H9 (cell line): ENCODE measurements around the gene COG6. TPM values are rescaled to one million over a fixed set of nuclear protein-coding genes. Genes with fewer than 3 reads are reported as not detected.

Source experiments
- DNase-seq: peaks from one replicate; pipeline ENCODE4 v3.0.0-alpha.2; 2017
- H2AFZ ChIP-seq: one replicate; pipeline ENCODE4 v1.6.1; 2013; ENCODE audit warnings: mild to moderate bottlenecking, low read length, control low read depth, moderate library complexity
- H2AK5ac ChIP-seq: 2 replicates; pipeline ENCODE4 v1.6.1; 2013; ENCODE audit warnings: low read length, control low read depth, mixed read lengths; ENCODE audit not compliant: insufficient read length
- H2BK120ac ChIP-seq: one replicate; pipeline ENCODE4 v1.6.1; 2013; ENCODE audit warnings: low read depth, mild to moderate bottlenecking, low read length, control low read depth, inconsistent platforms; ENCODE audit not compliant: poor library complexity, severe bottlenecking
- H2BK12ac ChIP-seq: 2 replicates; pipeline ENCODE4 v1.6.1; 2013; ENCODE audit warnings: low read length, control low read depth, mixed read lengths, low read depth; ENCODE audit not compliant: insufficient read length
- H2BK15ac ChIP-seq: 2 replicates; pipeline ENCODE4 v1.6.1; 2013; ENCODE audit warnings: low read depth, low read length, control low read depth
- H2BK20ac ChIP-seq: one replicate; pipeline ENCODE4 v1.6.1; 2013; ENCODE audit warnings: low read depth, mild to moderate bottlenecking, low read length, control low read depth, inconsistent platforms; ENCODE audit not compliant: poor library complexity, severe bottlenecking
- H2BK5ac ChIP-seq: 2 replicates; pipeline ENCODE4 v1.6.1; 2013; ENCODE audit warnings: low read length, control low read depth, mixed read lengths; ENCODE audit not compliant: insufficient read length
- H3K14ac ChIP-seq: 2 replicates; pipeline ENCODE4 v1.6.1; 2013; ENCODE audit warnings: low read length, control low read depth; ENCODE audit not compliant: insufficient read depth
- H3K18ac ChIP-seq: 2 replicates; pipeline ENCODE4 v1.6.1; 2013; ENCODE audit warnings: low read depth, mild to moderate bottlenecking, mixed read lengths, low read length, control low read depth; ENCODE audit not compliant: insufficient read length
- H3K23ac ChIP-seq: 2 replicates; pipeline ENCODE4 v1.6.1; 2013; ENCODE audit warnings: low read length, control low read depth, mixed read lengths, low read depth; ENCODE audit not compliant: insufficient read length
- H3K23me2 ChIP-seq: 2 replicates; pipeline ENCODE4 v1.6.1; 2013; ENCODE audit warnings: low read depth, mild to moderate bottlenecking, mixed read lengths, low read length, control low read depth; ENCODE audit not compliant: insufficient read length, poor library complexity, severe bottlenecking
- H3K27ac ChIP-seq: 2 replicates; pipeline ENCODE4 v1.5.1; 2013; ENCODE audit warnings: low read length, control low read depth, mixed read lengths, low read depth; ENCODE audit not compliant: insufficient read length
- H3K27me3 ChIP-seq: 2 replicates; pipeline ENCODE4 v1.6.1; 2013; ENCODE audit warnings: low read length, control low read depth, inconsistent platforms; ENCODE audit not compliant: insufficient read depth
- H3K4ac ChIP-seq: 2 replicates; pipeline ENCODE4 v1.6.1; 2013; ENCODE audit warnings: low read depth, mild to moderate bottlenecking, control low read depth, inconsistent platforms, low read length, moderate library complexity
- H3K4me1 ChIP-seq: 2 replicates; pipeline ENCODE4 v1.6.1; 2013; ENCODE audit warnings: low read length, control low read depth, inconsistent platforms; ENCODE audit not compliant: insufficient read depth
- H3K4me2 ChIP-seq: 2 replicates; pipeline ENCODE4 v1.6.1; 2013; ENCODE audit warnings: low read length, control low read depth, mixed read lengths; ENCODE audit not compliant: insufficient read length, insufficient read depth
- H3K56ac ChIP-seq: 2 replicates; pipeline ENCODE4 v1.6.1; 2013; ENCODE audit warnings: low read depth, mild to moderate bottlenecking, mixed read lengths, low read length, control low read depth; ENCODE audit not compliant: insufficient read length
- H3K79me1 ChIP-seq: 2 replicates; pipeline ENCODE4 v1.6.1; 2013; ENCODE audit warnings: low read depth, mild to moderate bottlenecking, moderate library complexity, low read length, control low read depth, inconsistent platforms; ENCODE audit not compliant: insufficient read depth, poor library complexity, severe bottlenecking
- H3K79me2 ChIP-seq: 2 replicates; pipeline ENCODE4 v1.6.1; 2013; ENCODE audit warnings: low read length, control low read depth, inconsistent platforms; ENCODE audit not compliant: insufficient read depth
- H3K9ac ChIP-seq: 2 replicates; pipeline ENCODE4 v1.6.1; 2013; ENCODE audit warnings: low read length, control low read depth, mixed read lengths; ENCODE audit not compliant: insufficient read length; ENCODE audit errors: extremely low read depth
- H3K9me3 ChIP-seq: one replicate; pipeline ENCODE4 v1.6.1; 2013; ENCODE audit warnings: low read depth, low read length, inconsistent platforms; ENCODE audit not compliant: control insufficient read depth
- H3T11ph ChIP-seq: one replicate; pipeline ENCODE4 v1.6.1; 2013; ENCODE audit warnings: mild to moderate bottlenecking, low read length, control low read depth, inconsistent platforms
- H4K20me1 ChIP-seq: one replicate; pipeline ENCODE4 v1.6.1; 2013; ENCODE audit not compliant: control insufficient read depth, insufficient read length, insufficient read depth
- H4K5ac ChIP-seq: 2 replicates; pipeline ENCODE4 v1.6.1; 2013; ENCODE audit warnings: low read depth, mild to moderate bottlenecking, mixed read lengths, low read length, control low read depth; ENCODE audit not compliant: insufficient read length
- H4K8ac ChIP-seq: replicated peaks from 2 replicates; pipeline ENCODE4 v1.6.1; 2013; ENCODE audit warnings: low read length, control low read depth, mixed read lengths, low read depth; ENCODE audit not compliant: insufficient read length
- H4K91ac ChIP-seq: 2 replicates; pipeline ENCODE4 v1.6.1; 2013; ENCODE audit warnings: low read depth, mild to moderate bottlenecking, moderate library complexity, mixed read lengths, low read length, control low read depth; ENCODE audit not compliant: insufficient read length
- H3K27ac Mint-ChIP-seq, 3 experiments: 2 replicates in 2 of 3; 3 replicates in 1 of 3; pipeline ENCODE4 v1.8.0; 2020 to 2021; ENCODE audit warnings: mixed read lengths in 3 of 3, mild to moderate bottlenecking in 1 of 3, moderate library complexity in 1 of 3
- H3K27me3 Mint-ChIP-seq: 2 replicates; pipeline ENCODE4 v1.8.0; 2021; ENCODE audit warnings: low read depth, mild to moderate bottlenecking, moderate library complexity, mixed read lengths
- H3K36me3 Mint-ChIP-seq, 3 experiments: 2 replicates in 2 of 3; 3 replicates in 1 of 3; pipeline ENCODE4 v1.8.0; 2020 to 2021; ENCODE audit warnings: low read depth in 3 of 3, mixed read lengths in 3 of 3; ENCODE audit not compliant: insufficient read depth in 1 of 3
- H3K4me1 Mint-ChIP-seq, 2 experiments: 2 replicates each; pipeline ENCODE4 v1.8.0; 2020; ENCODE audit warnings: mixed read lengths in 2 of 2
- H3K4me3 Mint-ChIP-seq, 2 experiments: 2 replicates in 1 of 2; 3 replicates in 1 of 2; pipeline ENCODE4 v1.8.0; 2020 to 2021; ENCODE audit warnings: mild to moderate bottlenecking in 2 of 2, mixed read lengths in 2 of 2, moderate library complexity in 1 of 2
- H3K9me3 Mint-ChIP-seq, 2 experiments: 2 replicates in 1 of 2; 3 replicates in 1 of 2; pipeline ENCODE4 v1.8.0; 2020; ENCODE audit warnings: mild to moderate bottlenecking in 2 of 2, mixed read lengths in 2 of 2, moderate library complexity in 1 of 2
- total RNA-seq: library from RNA; stranded (reverse); gene quantifications from 2 replicates; pipeline ENCODE4 v1.2.1, GENCODE V29; 2021
- TF ChIP-seq, protein P1 (sequence below): fragments of 200-600 bp; sonication (generic); conservative IDR thresholded peaks from 3 replicates; pipeline ENCODE4 v1.8.0; 2021; ENCODE audit warnings: antibody characterized with exemption, mild to moderate bottlenecking

COG6 gene
- total RNA-seq, 1 experiment from 2014 or later = 23.7 TPM

- Histone ChIP-seq H3K27me3 (no peaks in the 10 kb centered on the region), H2BK5ac (no peak overlapping the region), H2BK15ac (no peak overlapping the region), H3K9me3 (no peaks in the 10 kb centered on the region), H2AFZ (no peak overlapping the region), H4K8ac (no peak overlapping the region), H3K4ac (no peak overlapping the region), H3K79me1 (no peaks in the 10 kb centered on the region), H4K91ac (no peak overlapping the region), H3K4me2 (no peak overlapping the region), H2BK120ac (no peak overlapping the region), H4K5ac (no peak overlapping the region), H4K20me1 (no peaks in the 10 kb centered on the region), H3K79me2 (no peaks in the 10 kb centered on the region), H3K27ac (no peak overlapping the region), H2BK20ac (no peak overlapping the region), H3K4me1 (no peaks in the 10 kb centered on the region), H3T11ph (no peak overlapping the region), H3K23ac (no peak overlapping the region), H3K9ac (no peak overlapping the region), H3K18ac (no peak overlapping the region), H3K23me2 (no peaks in the 10 kb centered on the region), H3K14ac (no peak overlapping the region), H2BK12ac (no peak overlapping the region), H2AK5ac (no peak overlapping the region), H3K56ac (no peak overlapping the region)
- TF ChIP-seq, protein P1, sequence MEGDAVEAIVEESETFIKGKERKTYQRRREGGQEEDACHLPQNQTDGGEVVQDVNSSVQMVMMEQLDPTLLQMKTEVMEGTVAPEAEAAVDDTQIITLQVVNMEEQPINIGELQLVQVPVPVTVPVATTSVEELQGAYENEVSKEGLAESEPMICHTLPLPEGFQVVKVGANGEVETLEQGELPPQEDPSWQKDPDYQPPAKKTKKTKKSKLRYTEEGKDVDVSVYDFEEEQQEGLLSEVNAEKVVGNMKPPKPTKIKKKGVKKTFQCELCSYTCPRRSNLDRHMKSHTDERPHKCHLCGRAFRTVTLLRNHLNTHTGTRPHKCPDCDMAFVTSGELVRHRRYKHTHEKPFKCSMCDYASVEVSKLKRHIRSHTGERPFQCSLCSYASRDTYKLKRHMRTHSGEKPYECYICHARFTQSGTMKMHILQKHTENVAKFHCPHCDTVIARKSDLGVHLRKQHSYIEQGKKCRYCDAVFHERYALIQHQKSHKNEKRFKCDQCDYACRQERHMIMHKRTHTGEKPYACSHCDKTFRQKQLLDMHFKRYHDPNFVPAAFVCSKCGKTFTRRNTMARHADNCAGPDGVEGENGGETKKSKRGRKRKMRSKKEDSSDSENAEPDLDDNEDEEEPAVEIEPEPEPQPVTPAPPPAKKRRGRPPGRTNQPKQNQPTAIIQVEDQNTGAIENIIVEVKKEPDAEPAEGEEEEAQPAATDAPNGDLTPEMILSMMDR = no peak
- H3K4me3 Mint-ChIP-seq = no peak overlapping the region
- peaks cover 11 to 17% of the 10 kb centered on the region in 2 experiments for H3K4me1 Mint-ChIP-seq
- H3K27me3 Mint-ChIP-seq = no peaks in the 10 kb centered on the region
- no peaks in the 10 kb centered on the region for H3K9me3 Mint-ChIP-seq
- no peak for DNase-seq
- H3K36me3 Mint-ChIP-seq = peaks cover 0 to 4% (median 0%) of the 10 kb centered on the region in 3 experiments; a peak in 3 of 7 replicates
- H3K27ac Mint-ChIP-seq = no peak overlapping the region
Measured at GRCh38 chr13:39768962-39769361, 113.5 kb downstream of the COG6 start.
